ENCODE data around the gene LPCAT3.
A peak's percentile ranks its signal among the peaks of the same experiment; 100 is the strongest.

The LPCAT3 gene

DNA sequence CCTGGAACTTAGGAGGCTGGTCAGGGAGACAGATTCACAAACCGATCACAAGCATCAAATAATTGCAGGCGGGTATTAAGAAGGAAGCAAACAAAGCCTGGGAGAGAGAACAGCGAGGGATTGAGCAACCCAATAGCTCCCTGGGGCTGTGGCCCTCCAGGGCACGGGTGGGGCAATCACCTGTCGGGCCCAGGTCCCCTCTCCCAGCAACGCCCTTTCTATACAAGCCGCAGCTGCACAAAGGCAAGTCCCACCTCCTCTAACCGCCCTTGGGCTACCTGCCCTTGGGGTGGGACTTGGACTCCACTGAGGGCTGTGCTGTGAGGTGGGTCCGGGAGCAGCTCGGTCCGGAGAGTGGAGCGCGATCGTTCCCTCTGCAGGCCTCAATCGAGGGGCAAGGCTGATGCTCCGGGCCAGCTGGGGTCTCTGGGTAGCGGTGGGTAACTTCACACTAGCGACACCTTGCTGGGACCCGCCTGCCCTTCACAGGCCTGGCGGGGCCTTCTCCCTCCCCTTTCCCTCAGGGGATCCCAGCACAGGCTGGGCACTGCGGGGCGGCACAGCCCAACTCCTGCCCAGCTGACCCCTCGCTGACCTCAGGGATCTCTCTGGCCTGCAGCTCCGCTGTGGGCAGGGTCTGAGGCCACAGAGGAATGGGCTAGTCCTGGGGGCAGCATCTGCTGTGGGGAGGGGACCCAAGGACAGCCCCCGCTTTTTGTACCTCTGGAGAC, 55.8 kb downstream of the LPCAT3 start:
- no peak for DNase-seq

DNA sequence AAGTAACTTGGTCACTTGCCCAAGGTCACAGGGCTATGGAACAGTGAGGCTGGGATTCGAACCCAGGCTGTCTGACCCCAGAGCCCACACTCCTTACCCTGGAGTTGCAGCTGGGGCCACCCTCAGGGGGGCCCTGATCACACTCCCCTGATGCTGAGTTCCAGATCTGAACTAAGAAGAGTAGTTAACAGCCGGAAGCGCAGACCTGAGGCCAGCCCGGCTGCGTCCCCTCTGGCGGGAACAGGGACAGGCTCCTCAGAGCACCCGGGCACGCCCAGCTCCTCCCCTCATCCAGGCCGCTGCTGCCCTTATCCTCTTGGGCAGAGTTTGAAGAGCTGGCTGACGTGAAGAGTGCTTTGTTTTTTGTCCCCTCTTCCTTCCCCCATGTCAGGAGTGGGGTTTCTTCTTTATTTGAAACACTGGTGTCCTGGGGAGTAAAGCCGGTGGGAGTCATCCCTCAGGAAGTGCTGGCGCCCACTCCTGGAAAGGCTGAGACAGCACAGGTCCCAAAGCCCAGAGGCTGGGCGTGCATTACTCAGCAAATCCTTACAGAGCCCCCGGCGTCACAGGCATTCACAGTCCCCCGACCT, 56.5 kb downstream of the LPCAT3 start:
- DNase-seq: peak in 1 of 2 experiments; percentile 41

DNA sequence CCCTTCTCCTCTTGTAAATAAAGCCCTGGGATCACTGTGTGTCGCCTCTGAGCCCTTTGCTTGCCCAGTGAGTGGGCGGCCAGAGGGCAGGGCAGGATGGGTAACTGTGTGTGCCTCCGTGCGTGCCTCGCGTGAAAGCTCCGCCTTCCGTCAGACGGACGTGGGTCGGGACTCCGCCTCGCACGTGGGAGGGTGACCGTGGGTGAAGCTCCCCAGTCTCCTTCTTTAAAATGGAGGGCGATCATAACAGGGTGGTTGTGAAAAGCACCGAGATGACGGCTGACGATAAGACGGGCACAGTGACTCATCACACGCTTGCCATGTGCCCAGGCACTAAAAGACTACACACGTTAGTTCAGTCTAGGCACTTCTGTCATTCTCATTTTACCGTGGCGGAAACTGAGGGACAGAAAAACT, 57.0 kb downstream of the LPCAT3 start:
- no peak for DNase-seq

DNA sequence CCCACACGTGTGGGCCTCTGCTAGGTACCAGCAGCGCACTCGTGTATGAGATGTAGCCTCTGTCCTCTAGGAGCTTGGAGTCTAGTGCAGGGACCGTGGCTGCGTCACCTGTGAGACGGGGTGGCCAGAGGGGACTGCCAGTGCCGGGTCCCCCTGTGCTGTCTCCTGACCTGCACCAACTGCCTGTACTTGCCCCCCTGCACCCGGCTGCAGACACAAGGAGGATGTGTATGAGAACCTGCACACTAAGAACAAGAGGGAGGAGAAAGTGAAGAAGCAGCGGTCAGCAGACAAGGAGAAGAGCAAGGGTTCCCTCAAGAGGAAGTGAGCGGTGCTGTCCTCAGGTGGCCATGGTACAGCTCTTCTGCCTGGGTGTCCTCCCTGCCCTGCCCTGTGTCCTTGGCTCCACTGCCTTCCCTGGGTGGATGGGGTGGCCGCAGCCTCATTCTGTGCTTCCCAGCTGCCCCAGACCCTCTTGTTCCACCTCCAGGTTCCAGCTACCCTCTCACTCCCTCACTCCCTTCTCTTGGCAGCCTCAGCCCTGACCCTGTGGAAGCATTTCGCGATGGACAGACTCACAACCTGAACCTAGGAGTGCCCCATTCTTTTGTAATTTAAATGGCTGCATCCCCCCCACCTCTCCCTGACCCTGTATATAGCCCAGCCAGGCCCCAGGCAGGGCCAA, 57.5 kb downstream of the LPCAT3 start:
- DNase-seq: no peak

DNA sequence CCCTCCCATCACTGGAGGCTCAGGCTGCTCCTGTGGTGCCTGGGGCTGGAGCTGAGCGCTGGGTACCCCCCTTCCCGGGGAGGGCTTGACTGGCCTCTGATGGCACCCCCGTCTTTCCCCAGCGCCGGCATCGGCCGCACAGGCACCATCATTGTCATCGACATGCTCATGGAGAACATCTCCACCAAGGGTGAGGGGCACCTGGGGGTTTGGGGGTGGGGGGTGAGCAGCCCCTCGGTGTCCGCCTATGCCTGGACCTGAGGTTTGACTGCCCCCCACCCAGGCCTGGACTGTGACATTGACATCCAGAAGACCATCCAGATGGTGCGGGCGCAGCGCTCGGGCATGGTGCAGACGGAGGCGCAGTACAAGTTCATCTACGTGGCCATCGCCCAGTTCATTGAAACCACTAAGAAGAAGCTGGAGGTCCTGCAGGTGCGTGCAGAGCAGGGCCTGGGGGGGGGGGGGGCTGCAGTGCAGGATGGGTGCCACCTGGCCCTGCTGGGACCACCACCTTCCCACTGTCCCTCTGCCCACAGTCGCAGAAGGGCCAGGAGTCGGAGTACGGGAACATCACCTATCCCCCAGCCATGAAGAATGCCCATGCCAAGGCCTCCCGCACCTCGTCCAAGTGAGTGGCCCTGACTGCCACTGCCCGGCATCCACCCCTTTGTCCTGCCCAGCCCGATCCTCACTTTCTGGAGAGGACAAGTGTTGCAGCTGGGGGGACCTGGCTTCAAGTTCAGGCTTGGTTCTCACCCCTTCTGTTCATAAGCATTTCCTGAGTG, 58.3 kb downstream of the LPCAT3 start:
- no peak for DNase-seq

DNA sequence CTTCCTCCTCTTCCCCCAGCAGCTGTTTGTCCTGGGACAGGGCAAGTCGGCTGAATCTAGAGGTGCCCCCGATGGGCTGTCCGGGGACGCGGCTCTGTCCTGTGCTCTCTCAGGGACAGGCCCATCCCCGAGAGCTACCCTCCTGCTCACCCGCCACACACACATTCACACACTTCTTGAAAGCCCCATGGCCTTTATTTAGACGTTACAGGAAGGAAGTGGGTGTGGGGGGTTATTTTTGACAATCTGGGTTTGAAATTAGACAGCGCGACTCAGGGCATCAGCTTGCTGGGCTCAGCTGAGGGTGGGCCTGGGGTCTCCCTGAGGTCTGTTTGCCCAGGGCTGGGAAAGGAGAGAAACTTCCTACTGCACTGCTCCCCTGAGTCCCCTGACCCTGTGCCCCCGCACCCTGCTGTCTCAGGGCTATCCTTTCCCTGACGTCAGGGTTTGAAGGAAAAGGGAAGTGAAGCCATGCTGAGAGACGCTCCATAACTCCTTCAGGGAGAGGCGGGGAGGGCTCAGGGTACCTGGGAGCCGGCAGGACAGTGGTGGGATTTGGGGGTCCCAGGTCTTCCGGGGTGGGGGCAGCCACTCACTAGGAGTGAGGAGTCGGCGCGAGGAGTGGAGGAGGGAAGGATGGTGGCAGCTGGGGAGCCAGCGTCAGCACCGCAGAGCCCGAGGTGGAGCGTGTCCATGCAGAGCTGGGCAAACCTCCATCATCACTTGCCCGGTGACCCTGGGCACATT, 59.0 kb downstream of the LPCAT3 start:
- no peak for DNase-seq

DNA sequence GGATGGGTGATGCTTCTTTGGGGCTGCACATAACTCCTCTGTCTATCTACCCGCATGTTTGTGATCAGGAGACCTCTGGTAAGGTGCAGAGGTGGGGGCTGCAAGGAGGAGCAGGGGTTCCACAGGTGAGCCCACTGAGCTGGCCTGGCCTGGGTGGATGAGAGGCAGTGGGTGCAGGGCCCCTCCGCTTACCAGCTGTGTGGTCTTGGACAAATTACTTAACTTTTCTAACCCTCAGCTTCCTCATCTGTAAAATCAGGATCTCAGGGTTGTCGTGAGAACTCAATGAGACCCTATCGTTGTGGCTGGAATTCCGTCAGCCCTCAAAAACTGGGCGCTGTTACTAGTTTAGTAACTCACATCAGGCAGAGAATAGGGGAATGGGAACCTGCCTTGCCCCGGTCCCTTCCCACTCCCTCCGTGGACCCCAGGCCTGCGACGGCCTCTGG, 59.6 kb downstream of the LPCAT3 start:
- no peak for DNase-seq

DNA sequence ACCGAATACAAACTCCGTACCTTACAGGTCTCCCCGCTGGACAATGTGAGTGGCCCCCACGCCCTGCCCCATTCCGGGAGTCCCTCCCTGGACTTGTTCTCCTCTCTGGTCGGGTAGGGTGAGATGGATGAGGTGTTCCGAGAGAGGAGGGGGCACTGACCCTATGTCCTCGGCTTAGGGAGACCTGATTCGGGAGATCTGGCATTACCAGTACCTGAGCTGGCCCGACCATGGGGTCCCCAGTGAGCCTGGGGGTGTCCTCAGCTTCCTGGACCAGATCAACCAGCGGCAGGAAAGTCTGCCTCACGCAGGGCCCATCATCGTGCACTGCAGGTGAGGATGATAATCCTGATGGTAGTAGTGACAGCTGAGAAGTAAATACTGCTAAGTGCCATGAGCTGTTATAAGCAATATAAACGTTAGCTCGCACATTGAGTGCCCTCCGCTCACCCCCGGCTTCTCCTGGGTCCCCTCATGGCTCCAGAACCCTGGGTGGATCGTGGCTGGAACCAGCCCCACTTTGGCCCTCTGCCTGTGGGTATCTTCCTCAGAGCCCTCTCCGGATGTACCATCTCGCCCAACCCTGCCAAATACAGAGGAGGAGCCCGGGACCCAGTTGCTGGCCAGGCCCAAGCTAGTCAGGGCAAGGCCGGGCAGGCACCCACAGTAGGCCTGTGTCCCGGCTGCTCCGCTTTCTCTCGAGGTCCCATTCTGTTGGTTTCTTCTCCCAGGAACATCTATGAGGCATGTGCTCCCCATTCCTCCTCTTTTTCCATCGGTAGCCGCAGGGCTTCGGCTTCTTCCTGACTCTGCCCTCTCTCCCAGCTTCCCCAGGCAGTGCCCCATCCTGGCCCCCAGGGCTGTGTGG, 60.3 kb downstream of the LPCAT3 start:
- DNase-seq: no peak

DNA sequence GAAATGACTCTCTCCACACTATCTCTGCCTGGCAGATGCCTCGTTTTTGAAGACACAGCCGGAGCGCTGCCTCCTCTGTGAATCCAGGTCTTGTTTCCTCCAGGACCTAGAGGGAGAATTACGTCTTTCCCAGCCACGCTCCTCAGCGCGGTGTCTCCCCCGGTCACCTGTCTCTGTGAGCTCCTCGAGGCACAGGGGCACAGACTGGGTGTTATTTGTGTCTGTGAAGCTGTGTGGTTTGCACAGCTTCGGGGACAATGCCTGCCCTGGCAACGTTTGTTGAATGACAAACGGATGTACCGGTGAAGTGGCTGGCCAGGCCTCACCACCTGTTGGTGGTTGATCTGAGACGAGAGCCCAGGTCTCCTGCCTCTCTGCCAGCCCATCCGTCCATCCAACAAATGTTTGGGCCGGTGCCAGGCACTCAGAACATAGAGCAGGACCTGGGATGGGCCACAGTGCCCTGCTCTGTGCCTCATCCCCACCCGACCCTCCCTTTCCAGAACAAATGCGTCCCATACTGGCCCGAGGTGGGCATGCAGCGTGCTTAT, 61.0 kb downstream of the LPCAT3 start:
- DNase-seq: no peak

DNA sequence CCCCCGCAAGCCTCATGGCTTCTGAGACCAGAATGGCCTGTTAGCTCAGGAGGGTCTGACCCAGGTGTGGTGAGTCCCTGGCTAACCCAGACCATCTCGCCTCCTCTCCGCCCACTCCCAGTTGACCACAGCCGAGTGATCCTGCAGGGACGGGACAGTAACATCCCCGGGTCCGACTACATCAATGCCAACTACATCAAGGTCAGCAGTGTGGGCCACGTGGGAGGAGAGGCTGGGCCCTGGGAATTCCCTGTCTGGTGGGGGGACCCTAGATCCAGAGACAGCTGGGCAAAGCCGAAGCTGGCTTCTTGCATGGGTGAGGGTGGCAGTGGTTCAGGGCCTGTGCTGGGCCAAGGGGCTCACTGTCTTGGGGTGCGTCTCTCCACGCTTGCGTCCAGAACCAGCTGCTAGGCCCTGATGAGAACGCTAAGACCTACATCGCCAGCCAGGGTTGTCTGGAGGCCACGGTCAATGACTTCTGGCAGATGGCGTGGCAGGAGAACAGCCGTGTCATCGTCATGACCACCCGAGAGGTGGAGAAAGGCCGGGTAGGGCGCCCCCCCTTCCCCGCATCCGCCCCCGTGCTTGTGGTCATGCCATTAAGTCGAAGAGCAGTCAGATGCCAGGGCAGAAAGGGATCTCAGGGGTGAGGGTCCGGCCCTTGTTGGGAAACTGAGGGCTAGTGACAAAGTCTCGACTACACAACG, 62.1 kb downstream of the LPCAT3 start:
- DNase-seq: no peak

DNA sequence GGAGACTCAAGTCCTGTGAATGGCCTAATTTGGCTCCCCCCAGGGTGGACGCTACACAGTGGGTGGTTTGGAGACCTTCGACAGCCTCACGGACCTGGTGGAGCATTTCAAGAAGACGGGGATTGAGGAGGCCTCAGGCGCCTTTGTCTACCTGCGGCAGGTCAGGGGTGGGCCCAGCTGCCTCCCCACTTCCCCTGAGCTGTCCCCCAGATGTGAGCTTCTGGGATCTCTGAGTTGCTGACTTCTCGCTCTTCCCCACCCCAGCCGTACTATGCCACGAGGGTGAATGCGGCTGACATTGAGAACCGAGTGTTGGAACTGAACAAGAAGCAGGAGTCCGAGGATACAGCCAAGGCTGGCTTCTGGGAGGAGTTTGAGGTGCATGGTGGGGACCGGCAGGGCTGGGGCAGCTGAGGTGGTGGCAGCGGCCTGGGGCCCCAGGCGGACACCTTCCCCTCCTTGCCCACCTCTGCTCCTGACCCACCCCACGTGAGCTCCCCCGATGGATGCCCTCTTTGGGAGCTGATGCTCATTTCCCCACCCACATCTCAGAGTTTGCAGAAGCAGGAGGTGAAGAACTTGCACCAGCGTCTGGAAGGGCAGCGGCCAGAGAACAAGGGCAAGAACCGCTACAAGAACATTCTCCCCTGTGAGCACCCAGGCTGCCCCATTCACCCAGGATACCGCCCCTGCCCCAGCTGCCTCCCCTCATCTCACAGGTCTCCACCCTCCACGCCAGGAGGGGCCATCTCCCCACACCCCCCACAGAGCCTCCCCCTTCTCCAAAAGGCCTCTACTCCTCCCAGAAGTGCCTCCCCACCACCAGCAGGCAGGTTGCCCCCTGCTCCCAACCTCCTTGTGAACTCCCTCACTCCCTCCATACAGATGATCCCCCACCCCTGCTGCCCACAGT, 62.9 kb downstream of the LPCAT3 start:
- no peak for DNase-seq

DNA sequence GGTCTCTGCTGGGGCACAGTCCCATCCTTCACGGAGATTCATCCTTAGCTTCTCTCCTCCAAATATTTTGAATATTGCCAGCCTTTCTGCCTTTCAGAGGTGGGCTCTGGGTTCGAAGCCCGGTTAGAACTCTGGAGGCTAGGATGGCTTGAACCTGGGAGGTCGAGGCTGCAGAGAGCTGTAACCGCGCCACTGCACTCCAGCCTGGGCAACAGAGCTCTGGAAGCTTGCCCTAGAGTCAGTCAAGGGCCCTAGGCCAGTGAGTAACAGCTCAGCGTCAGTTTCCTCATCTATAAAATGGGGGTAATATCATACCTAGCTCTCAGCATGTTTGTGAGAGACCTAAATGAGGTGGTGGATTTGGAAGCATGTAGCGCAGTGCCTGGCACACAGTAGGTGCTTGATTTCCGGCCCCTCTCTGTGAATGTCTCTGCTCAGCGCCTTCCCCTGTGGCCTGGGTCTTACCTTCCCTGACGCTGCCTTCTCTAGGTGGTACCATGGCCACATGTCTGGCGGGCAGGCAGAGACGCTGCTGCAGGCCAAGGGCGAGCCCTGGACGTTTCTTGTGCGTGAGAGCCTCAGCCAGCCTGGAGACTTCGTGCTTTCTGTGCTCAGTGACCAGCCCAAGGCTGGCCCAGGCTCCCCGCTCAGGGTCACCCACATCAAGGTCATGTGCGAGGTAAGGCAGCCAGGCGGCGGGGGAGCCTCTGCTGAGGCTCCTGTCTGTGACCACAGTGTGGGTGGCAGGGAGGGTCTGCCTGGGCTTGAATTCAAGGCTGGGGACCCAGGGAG, 63.8 kb downstream of the LPCAT3 start:
- no peak for DNase-seq

DNA sequence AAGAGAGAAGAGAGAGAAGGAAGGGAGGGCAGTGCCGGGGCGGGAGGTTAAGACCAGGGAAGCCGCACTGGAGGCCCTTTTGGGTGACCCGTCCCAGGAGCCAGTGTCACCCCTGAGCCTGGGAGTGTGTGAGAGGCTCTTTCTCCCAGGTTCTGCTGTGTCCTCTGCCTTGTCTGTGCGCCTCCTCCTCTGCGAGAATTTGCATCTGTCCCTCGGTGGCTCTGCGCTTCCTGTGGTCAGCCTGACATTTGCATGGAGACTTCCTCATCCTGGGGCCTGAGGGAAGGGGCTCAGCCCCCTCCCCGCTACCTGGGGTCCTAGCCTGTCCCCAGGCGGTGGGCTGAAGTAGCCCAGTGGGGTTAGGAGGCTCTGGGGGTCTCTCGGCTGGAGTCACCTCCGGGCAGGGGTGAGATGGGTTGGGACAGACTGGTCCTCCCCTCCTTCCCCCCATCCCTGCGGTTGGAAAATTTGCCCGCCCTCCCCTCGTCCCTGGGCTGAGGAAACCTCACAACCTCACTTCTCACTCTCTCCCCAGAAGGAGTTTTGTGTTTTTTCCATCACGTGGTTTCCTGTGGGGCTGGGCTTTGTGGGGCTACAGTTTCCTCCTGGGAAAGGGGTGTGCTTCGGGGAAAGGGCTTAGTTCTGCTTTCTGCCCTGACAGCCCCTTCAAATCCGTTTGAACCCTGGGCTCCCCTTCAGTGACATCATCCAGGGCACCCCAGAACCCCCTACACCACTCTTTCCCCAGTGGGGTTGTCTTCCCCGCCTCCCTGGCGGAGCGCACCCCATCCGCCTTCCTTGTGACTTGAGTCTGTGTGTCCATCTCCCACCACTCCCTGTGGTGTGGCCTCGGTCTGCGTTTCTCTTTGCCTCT, 64.6 kb downstream of the LPCAT3 start:
- no peak for DNase-seq

DNA sequence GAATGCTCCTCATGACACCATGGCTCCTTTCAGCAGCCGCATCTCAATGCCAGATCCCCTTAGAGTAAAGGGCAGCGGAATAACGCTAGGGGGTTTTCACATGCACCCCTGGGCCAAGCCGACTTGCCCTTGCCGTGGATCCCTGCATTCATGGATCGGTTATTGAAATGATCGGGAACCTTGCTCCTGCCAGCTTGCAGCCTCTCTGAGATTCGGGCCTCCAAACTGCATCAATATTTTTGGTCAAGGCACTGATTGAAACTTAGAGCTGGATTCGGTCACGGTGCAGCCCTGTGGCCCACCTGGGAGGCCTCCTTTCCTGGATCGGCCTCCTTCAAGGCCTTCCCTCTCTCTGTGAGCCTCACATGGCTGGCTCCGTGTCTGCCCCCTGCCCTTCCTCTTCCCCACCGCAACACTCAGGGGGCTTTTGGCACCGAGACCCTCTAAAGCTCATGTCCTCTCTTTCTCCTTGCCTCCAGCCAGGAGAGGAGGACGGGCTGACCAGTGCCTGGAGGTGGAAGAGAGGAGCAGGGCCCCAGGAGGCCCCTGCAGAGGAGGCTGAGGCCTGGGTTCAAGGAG, 65.3 kb downstream of the LPCAT3 start:
- no peak for DNase-seq

DNA sequence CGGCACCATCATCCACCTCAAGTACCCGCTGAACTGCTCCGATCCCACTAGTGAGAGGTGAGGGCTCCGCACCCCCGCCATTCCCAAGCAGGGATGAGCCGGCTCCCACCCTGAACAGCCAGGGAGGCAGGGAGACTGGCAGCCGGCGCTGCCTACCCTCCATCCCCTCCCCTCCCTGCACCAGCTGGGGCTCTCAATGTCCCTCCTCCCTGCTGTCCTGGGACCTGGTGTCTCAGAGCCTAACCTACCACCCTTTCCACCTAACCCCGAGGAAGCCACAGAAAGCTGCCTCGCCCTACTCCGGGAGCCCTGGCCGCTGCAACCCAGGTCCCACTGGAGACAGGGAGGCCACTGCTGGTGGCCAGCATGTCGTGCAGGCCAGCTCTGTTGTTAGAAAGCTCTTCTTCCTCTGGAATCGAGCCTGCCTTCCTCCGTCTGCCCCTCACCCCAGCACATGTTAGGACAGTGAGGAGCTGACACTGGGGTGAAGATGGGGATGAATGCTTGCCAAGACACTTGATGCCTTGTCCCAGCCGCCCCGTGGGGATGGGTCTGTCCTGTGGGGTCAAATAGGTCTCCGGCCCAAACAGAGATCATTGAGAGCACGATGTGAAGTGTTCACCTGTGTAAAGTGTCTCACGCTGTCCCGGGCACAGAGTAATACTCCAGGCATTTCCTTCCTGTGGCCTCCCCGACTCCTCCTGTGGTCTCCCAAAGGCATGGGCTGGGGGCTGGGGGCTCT, 66.0 kb downstream of the LPCAT3 start:
- DNase-seq: no peak

DNA sequence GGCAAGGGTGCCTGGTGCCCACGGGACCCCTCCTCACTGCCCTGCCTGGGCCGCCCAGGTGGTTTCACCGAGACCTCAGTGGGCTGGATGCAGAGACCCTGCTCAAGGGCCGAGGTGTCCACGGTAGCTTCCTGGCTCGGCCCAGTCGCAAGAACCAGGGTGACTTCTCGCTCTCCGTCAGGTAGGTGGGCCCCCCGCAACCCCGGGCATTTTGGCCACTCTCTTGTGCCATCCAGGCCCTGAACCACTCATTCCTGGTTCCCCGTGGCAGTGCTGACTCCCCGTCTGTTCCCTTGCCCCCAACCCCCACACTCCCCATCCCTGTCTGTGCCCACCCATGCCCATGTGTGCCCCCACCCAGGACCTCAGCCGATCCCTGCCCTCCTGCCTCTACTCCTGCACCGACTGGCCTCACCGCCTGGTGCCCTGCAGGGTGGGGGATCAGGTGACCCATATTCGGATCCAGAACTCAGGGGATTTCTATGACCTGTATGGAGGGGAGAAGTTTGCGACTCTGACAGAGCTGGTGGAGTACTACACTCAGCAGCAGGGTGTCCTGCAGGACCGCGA, 66.6 kb downstream of the LPCAT3 start:
- DNase-seq: no peak

Data from NCI-H446 (cell line).